ENCODE data around the gene CTAGE4.
"Not testable (repeated sequence)": the region's sequence is repeated elsewhere in the genome, so short reads cannot be mapped to it uniquely, and the experiment has no call there.

CTAGE4 gene

DNA sequence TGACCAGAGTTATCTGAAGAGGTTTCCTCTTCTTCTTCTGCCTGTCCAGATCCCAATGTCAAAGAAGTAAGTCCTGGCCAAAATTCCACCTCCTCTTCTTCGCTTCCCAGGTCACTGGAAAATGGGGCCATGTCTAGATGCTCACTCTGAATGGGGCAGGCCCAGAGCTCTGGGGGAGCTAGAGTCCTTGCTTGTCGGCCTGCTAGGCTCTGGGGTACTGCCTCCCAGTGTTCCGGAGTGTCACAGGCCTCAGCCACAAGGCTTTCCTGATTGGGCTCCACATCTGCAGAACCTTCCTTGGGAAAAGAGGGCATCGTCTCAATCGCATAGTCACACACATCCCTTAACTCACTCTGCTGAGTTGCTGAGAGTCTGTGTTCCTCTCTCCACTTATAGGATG lies 4.6 kb downstream of the CTAGE4 start:
- H4K91ac ChIP-seq (ENCODE audit: low read length); H3K79me1 ChIP-seq (replicated peaks; ENCODE audit: low read length, poor library complexity, severe bottlenecking); H3K36me3 ChIP-seq (ENCODE audit: control insufficient read depth in 1 of 2, insufficient read depth in 2 of 2, low read depth in 1 of 2, low read length in 2 of 2); H4K8ac ChIP-seq (ENCODE audit: low read length); H3K18ac ChIP-seq (ENCODE audit: low read depth in 1 of 2, low read length in 2 of 2); DNase-seq; H3K9me3 ChIP-seq (ENCODE audit: control insufficient read depth, low read length); H2AK5ac ChIP-seq (ENCODE audit: low read length, severe bottlenecking); H3K9ac ChIP-seq (ENCODE audit: low read length); H3K27ac ChIP-seq (ENCODE audit: low read length, poor library complexity, severe bottlenecking); H2BK15ac ChIP-seq (ENCODE audit: low read depth, poor library complexity, severe bottlenecking); H3K4me3 ChIP-seq (ENCODE audit: insufficient read depth in 1 of 2, low read depth in 1 of 2, low read length in 2 of 2); H3K4me2 ChIP-seq (ENCODE audit: low read length, poor library complexity, severe bottlenecking); H2BK5ac ChIP-seq (ENCODE audit: low read depth, low read length, poor library complexity, severe bottlenecking); H2AFZ ChIP-seq (ENCODE audit: low read depth, low read length); H3K27me3 ChIP-seq (ENCODE audit: control insufficient read depth in 1 of 2, insufficient read depth in 1 of 2, low read length in 2 of 2); H2BK120ac ChIP-seq (ENCODE audit: low read depth, low read length); H2BK12ac ChIP-seq (ENCODE audit: low read length in 2 of 2); H3K23ac ChIP-seq (ENCODE audit: low read length in 2 of 2); H3K4ac ChIP-seq (ENCODE audit: low read depth in 1 of 2, low read length in 2 of 2); H3K4me1 ChIP-seq (ENCODE audit: control insufficient read depth, insufficient read depth, low read depth, low read length); H3K14ac ChIP-seq (ENCODE audit: low read length in 2 of 2): not testable (repeated sequence)
- no CpG with 5 or more reads among the region's 5 CpGs for whole genome bisulfite sequencing

DNA sequence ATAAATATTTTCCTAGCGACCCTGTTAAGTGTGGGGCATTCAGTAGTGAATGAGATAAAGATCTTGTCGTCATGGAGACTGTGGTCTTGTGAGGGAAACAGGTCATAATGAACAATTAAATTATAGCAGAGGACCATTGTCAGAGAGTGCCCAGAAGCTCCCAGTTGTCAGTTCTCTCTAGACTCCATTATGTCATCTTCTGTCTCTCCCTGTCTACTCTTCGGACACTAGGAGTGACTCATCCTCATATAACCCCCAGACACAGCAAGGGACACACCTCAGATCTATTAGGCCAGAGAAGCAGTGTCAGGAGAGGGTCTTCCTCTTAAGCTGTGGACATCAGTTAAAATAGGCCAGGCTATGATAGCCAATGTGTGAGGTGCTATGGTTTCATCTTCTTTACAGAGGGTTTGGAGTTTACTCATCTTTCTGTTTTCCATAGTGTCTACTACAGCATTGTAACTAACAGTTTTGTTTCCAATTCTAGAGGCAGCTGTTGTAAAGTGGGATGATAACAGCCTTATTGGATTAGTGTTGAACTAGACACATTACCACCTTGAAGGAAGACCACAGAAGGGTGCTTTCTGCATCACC lies 5.4 kb downstream of the CTAGE4 start:
- H4K91ac ChIP-seq (ENCODE audit: low read length); H3K4me3 ChIP-seq (ENCODE audit: insufficient read depth in 1 of 2, low read depth in 1 of 2, low read length in 2 of 2); H4K8ac ChIP-seq (ENCODE audit: low read length); H3K79me1 ChIP-seq (replicated peaks; ENCODE audit: low read length, poor library complexity, severe bottlenecking); H3K18ac ChIP-seq (ENCODE audit: low read depth in 1 of 2, low read length in 2 of 2); DNase-seq; H2BK12ac ChIP-seq (ENCODE audit: low read length in 2 of 2); H2BK120ac ChIP-seq (ENCODE audit: low read depth, low read length); H3K4ac ChIP-seq (ENCODE audit: low read depth in 1 of 2, low read length in 2 of 2); H3K4me2 ChIP-seq (ENCODE audit: low read length, poor library complexity, severe bottlenecking); H3K36me3 ChIP-seq (ENCODE audit: control insufficient read depth in 1 of 2, insufficient read depth in 2 of 2, low read depth in 1 of 2, low read length in 2 of 2); H3K27ac ChIP-seq (ENCODE audit: low read length, poor library complexity, severe bottlenecking); H3K9me3 ChIP-seq (ENCODE audit: control insufficient read depth, low read length); H2AK5ac ChIP-seq (ENCODE audit: low read length, severe bottlenecking); H3K4me1 ChIP-seq (ENCODE audit: control insufficient read depth, insufficient read depth, low read depth, low read length); H2BK15ac ChIP-seq (ENCODE audit: low read depth, poor library complexity, severe bottlenecking); H2BK5ac ChIP-seq (ENCODE audit: low read depth, low read length, poor library complexity, severe bottlenecking); H3K14ac ChIP-seq (ENCODE audit: low read length in 2 of 2); H3K9ac ChIP-seq (ENCODE audit: low read length); H3K27me3 ChIP-seq (ENCODE audit: control insufficient read depth in 1 of 2, insufficient read depth in 1 of 2, low read length in 2 of 2); H3K23ac ChIP-seq (ENCODE audit: low read length in 2 of 2); H2AFZ ChIP-seq (ENCODE audit: low read depth, low read length): not testable (repeated sequence)
- no CpG with 5 or more reads among the region's 3 CpGs for WGBS

GRCh38 chr7:144193782-144194181 lies 10.5 kb downstream of the CTAGE4 start:
- H2BK5ac ChIP-seq (ENCODE audit: low read depth, low read length, poor library complexity, severe bottlenecking); H2BK120ac ChIP-seq (ENCODE audit: low read depth, low read length); H4K8ac ChIP-seq (ENCODE audit: low read length); H3K9me3 ChIP-seq (ENCODE audit: control insufficient read depth, low read length); H4K91ac ChIP-seq (ENCODE audit: low read length); H3K4me1 ChIP-seq (ENCODE audit: control insufficient read depth, insufficient read depth, low read depth, low read length); H3K18ac ChIP-seq (ENCODE audit: low read depth in 1 of 2, low read length in 2 of 2); H3K27ac ChIP-seq (ENCODE audit: low read length, poor library complexity, severe bottlenecking); H3K14ac ChIP-seq (ENCODE audit: low read length in 2 of 2); H2BK15ac ChIP-seq (ENCODE audit: low read depth, poor library complexity, severe bottlenecking); H2BK12ac ChIP-seq (ENCODE audit: low read length in 2 of 2); H2AFZ ChIP-seq (ENCODE audit: low read depth, low read length); H3K79me1 ChIP-seq (replicated peaks; ENCODE audit: low read length, poor library complexity, severe bottlenecking); H3K36me3 ChIP-seq (ENCODE audit: control insufficient read depth in 1 of 2, insufficient read depth in 2 of 2, low read depth in 1 of 2, low read length in 2 of 2); H3K4me3 ChIP-seq (ENCODE audit: insufficient read depth in 1 of 2, low read depth in 1 of 2, low read length in 2 of 2); H3K4ac ChIP-seq (ENCODE audit: low read depth in 1 of 2, low read length in 2 of 2); H3K4me2 ChIP-seq (ENCODE audit: low read length, poor library complexity, severe bottlenecking); DNase-seq; H2AK5ac ChIP-seq (ENCODE audit: low read length, severe bottlenecking); H3K27me3 ChIP-seq (ENCODE audit: control insufficient read depth in 1 of 2, insufficient read depth in 1 of 2, low read length in 2 of 2); H3K23ac ChIP-seq (ENCODE audit: low read length in 2 of 2); H3K9ac ChIP-seq (ENCODE audit: low read length): not testable (repeated sequence)
- no CpG with 5 or more reads among the region's 11 CpGs for WGBS

GRCh38 chr7:144194453-144194852 lies 11.2 kb downstream of the CTAGE4 start:
- H3K14ac ChIP-seq (ENCODE audit: low read length in 2 of 2); H2AFZ ChIP-seq (ENCODE audit: low read depth, low read length); H3K27me3 ChIP-seq (ENCODE audit: control insufficient read depth in 1 of 2, insufficient read depth in 1 of 2, low read length in 2 of 2); H3K23ac ChIP-seq (ENCODE audit: low read length in 2 of 2); H4K91ac ChIP-seq (ENCODE audit: low read length); H3K9ac ChIP-seq (ENCODE audit: low read length); H3K9me3 ChIP-seq (ENCODE audit: control insufficient read depth, low read length); H3K18ac ChIP-seq (ENCODE audit: low read depth in 1 of 2, low read length in 2 of 2); H2BK5ac ChIP-seq (ENCODE audit: low read depth, low read length, poor library complexity, severe bottlenecking); H2AK5ac ChIP-seq (ENCODE audit: low read length, severe bottlenecking); H3K4me2 ChIP-seq (ENCODE audit: low read length, poor library complexity, severe bottlenecking); H3K36me3 ChIP-seq (ENCODE audit: control insufficient read depth in 1 of 2, insufficient read depth in 2 of 2, low read depth in 1 of 2, low read length in 2 of 2); H2BK12ac ChIP-seq (ENCODE audit: low read length in 2 of 2); H3K79me1 ChIP-seq (replicated peaks; ENCODE audit: low read length, poor library complexity, severe bottlenecking); H2BK120ac ChIP-seq (ENCODE audit: low read depth, low read length); H4K8ac ChIP-seq (ENCODE audit: low read length); H3K27ac ChIP-seq (ENCODE audit: low read length, poor library complexity, severe bottlenecking); H2BK15ac ChIP-seq (ENCODE audit: low read depth, poor library complexity, severe bottlenecking); H3K4ac ChIP-seq (ENCODE audit: low read depth in 1 of 2, low read length in 2 of 2); DNase-seq; H3K4me1 ChIP-seq (ENCODE audit: control insufficient read depth, insufficient read depth, low read depth, low read length); H3K4me3 ChIP-seq (ENCODE audit: insufficient read depth in 1 of 2, low read depth in 1 of 2, low read length in 2 of 2): not testable (repeated sequence)
- WGBS = no CpG with 5 or more reads among the region's 6 CpGs
